ENCODE measurements around the gene SRC. TPM values are rescaled to one million over a fixed set of nuclear protein-coding genes. Genes with fewer than 3 reads are reported as not detected.

SRC gene
- total RNA-seq, 2 experiments from 2014 or later = 5.3 to 6.1 TPM

DNA sequence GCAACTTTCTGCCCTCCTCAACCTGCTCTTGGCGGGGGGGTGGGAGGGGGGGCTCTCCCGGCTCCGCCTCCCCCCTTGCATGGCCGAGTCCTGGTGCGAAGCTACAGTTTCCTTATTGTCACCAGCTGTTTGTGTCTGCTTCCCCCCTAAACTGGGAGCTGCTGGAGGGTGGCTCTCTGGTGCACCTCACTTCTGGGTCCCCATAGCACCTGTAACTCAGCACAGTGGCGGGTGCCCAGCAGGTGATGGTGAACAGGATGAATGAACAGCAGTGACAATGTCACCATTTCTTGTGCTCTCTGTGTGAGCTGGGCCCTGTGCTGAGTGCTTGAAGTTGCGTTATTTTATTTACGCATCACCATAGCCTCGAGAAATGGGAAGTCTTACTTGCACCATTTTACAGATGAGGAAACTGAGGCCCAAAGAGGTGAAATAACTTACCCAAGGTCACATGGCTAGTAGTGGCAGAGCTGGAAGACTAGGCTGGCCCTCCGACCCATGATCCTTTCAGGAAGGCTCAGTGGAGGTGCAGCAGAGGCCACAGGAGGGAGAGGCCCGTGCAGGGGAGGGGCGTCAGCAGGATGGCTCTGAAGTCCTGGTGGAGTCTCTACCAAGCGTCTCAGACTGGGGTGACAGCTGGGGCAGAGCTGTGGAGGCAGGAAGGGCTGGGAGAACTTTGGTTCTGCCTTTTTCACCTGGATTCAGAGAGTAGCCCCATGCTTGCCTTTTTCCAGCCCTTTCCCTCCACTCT is 41.8 kb downstream of the SRC start:
- H3K4me3 Mint-ChIP-seq = no peak overlapping the region
- H3K4me1 Mint-ChIP-seq (ENCODE audit: low read depth) = peaks cover 7% of the 10 kb centered on the region
- no peak for DNase-seq
- H3K36me3 Mint-ChIP-seq = no peaks in the 10 kb centered on the region
- H3K27me3 Mint-ChIP-seq = peaks cover 1% of the 10 kb centered on the region
- intact Hi-C loops (cut with micrococcal nuclease) = loop anchor here (10.0 kb wide), 1 partner anchor 193 kb away; no protein-coding TSS in a partner anchor
- CTCF ChIA-PET = no interaction called here
- POLR2A ChIA-PET = no interaction called here
- H3K27ac Mint-ChIP-seq = no peak overlapping the region
- no peaks in the 10 kb centered on the region for H3K9me3 Mint-ChIP-seq

GRCh38 chr20:37388831-37389230 is 42.9 kb downstream of the SRC start:
- Mint-ChIP-seq H3K9me3 (no peaks in the 10 kb centered on the region), H3K27ac (no peak overlapping the region), H3K27me3 (no peaks in the 10 kb centered on the region), H3K36me3 (no peaks in the 10 kb centered on the region), H3K4me1 (ENCODE audit: low read depth) (peaks cover 5% of the 10 kb centered on the region), H3K4me3 (no peak overlapping the region)
- intact Hi-C loops (cut with micrococcal nuclease) = loop anchor here (10.0 kb wide), 1 partner anchor 194 kb away; no protein-coding TSS in a partner anchor
- CTCF ChIA-PET = interaction anchor here (1.5 kb wide), 1 partner anchor 146 kb away, joined by 4 read pairs; no protein-coding TSS in a partner anchor
- DNase-seq = peak; percentile 2
- POLR2A ChIA-PET = no interaction called here

GRCh38 chr20:37389241-37389747 is 43.4 kb downstream of the SRC start:
- Mint-ChIP-seq H3K9me3 (no peaks in the 10 kb centered on the region), H3K4me3 (no peak overlapping the region), H3K27me3 (no peaks in the 10 kb centered on the region), H3K27ac (no peak overlapping the region), H3K36me3 (no peaks in the 10 kb centered on the region), H3K4me1 (ENCODE audit: low read depth) (peaks cover 5% of the 10 kb centered on the region)
- DNase-seq = no peak
- POLR2A ChIA-PET = no interaction called here
- CTCF ChIA-PET = interaction anchor here (1.5 kb wide), 1 partner anchor 145 kb away, joined by 4 read pairs; no protein-coding TSS in a partner anchor
- intact Hi-C loops (cut with micrococcal nuclease) = loop anchor here (10.0 kb wide), 1 partner anchor 194 kb away; no protein-coding TSS in a partner anchor

DNA sequence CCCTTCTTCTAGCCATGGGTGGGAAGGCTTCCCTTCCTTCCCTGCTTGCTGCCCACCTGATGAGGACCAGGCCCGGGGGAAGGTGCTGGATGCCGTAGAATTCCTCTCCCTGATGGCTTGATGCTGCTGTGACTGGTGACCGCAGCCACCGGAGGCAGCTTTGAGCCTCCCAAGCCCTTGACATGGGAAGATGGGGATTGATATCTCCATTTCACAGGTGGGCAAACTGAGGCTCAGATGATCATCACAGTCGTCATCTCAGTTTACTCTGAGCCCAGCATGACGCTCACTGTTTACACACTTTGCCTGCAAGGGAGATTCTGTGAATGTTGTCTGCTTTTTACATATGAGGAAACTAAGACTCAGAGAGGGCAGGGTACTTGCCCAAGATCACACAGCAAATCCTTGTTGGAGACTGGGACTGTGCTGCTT is 43.9 kb downstream of the SRC start:
- Mint-ChIP-seq H3K4me3 (no peak overlapping the region), H3K9me3 (no peaks in the 10 kb centered on the region), H3K27me3 (no peaks in the 10 kb centered on the region), H3K27ac (no peak overlapping the region), H3K4me1 (ENCODE audit: low read depth) (peaks cover 3% of the 10 kb centered on the region), H3K36me3 (no peaks in the 10 kb centered on the region)
- intact Hi-C loops (cut with micrococcal nuclease) = loop anchor here (5.0 to 10.0 kb wide), 2 partner anchors 137 to 195 kb away; partner anchors contain the start of gene BLCAP
- ChIA-PET POLR2A (no interaction called here), CTCF (interaction anchor here (1.5 kb wide), 1 partner anchor 145 kb away, joined by 4 read pairs; no protein-coding TSS in a partner anchor)
- DNase-seq = no peak

DNA sequence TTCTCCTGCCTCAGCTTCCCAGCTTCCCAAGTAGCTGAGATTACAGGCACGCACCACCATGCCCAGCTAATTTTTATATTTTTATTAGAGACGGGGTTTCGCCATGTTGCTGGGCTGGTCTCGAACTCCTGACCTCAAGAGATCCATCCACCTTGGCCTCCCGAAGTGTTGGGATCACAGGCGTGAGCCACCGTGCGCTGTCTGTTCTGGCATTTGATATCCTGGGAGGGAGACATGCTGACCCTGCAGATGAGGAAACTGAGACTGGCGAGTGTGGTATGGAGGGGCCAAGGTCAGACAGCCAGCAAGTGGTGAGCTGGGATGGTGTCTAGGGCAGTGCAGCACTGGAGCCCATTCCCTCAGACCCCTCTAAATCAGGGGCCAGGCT is 44.6 kb downstream of the SRC start:
- intact Hi-C loops (cut with micrococcal nuclease) = loop anchor here (5.0 kb wide), 1 partner anchor 137 kb away; the partner anchor contains the start of gene BLCAP
- no peaks in the 10 kb centered on the region for H3K36me3 Mint-ChIP-seq
- no peak for DNase-seq
- no peak overlapping the region for H3K4me3 Mint-ChIP-seq
- H3K27ac Mint-ChIP-seq = no peak overlapping the region
- ChIA-PET POLR2A (no interaction called here), CTCF (no interaction called here)
- no peaks in the 10 kb centered on the region for H3K27me3 Mint-ChIP-seq
- no peaks in the 10 kb centered on the region for H3K9me3 Mint-ChIP-seq
- H3K4me1 Mint-ChIP-seq (ENCODE audit: low read depth) = no peaks in the 10 kb centered on the region

DNA sequence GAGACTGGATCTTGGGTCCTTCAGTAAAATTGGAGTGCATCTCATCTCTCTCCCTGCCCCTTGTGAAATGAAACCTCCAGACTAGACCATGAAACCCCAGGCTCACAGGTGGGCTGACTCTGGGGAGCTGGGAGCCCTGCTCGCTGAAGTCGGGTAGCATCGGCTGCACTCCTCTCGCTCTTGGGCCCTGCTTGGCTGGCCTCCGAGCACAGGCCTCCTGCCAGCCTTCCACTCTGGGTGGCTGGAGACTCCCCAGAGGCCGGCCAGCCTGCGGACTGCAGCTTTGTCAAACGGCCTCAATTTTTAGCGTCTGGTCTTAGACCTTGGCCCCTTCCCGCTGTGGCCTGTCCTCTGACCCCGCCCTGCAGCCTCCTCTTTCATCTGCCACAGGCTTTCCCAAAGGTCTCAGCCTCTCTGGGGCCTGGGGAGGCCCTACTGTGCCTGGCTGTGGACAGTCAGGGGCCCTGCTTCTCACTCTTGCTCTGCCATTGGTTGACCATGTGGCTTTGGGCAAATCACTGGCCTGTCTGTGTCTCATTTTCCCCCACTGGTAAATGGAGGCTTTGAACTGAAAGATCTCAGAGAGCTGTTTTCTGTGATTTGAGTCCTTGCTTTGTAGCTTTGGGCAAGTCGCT is 45.1 kb downstream of the SRC start:
- H3K27ac Mint-ChIP-seq = no peak overlapping the region
- no peaks in the 10 kb centered on the region for H3K4me1 Mint-ChIP-seq (ENCODE audit: low read depth)
- intact Hi-C loops (cut with micrococcal nuclease) = loop anchor here (5.0 kb wide), 1 partner anchor 136 kb away; the partner anchor contains the start of gene BLCAP
- H3K36me3 Mint-ChIP-seq = no peaks in the 10 kb centered on the region
- H3K9me3 Mint-ChIP-seq = no peaks in the 10 kb centered on the region
- CTCF ChIA-PET = interaction anchor here (2.0 kb wide), 1 partner anchor 121 kb away, joined by 6 read pairs; no protein-coding TSS in a partner anchor
- no peak for DNase-seq
- H3K27me3 Mint-ChIP-seq = no peaks in the 10 kb centered on the region
- POLR2A ChIA-PET = no interaction called here
- no peak overlapping the region for H3K4me3 Mint-ChIP-seq

DNA sequence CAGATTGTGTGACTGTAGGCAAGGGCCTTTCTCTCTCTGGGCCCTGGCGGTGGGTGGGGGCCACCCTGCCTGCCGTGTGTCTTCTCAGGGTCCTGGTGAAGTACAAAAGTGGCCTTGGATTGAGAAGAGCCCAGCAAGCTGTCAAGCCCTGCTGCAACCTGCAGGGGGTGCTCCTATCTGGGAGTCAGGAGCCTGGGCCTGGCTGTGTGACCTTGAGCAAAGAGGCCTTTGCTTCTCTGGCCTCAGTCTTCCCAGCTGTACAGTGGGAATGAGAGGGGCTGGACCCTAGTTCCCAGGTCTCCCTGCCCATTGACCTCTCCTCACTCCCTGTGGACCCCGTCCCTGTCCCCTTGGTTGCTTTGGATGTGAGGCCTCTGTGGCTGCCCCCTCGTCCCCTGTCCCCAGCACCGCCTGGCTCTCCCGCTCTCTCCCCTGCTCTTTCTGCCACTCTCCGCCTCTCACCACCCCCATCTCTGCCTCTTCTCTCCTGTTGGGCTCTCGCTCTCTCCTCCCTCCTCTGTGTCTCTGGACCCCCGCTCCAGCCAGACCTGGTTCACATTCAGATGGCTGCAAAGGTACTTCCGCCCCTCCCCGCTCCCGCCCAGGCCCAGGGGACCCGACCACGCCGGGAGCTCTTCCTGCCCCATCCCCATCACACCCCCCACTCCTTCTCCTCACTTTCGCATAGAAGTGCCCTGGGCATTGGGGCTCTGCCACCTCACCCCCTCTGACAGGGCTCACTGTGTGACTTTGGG is 46.7 kb downstream of the SRC start:
- no peaks in the 10 kb centered on the region for H3K36me3 Mint-ChIP-seq
- intact Hi-C loops (cut with micrococcal nuclease) = loop anchor here (5.0 kb wide), 1 partner anchor 135 kb away; the partner anchor contains the start of gene BLCAP

GRCh38 chr20:37393196-37393862 is 47.4 kb downstream of the SRC start:
- H3K27me3 Mint-ChIP-seq = no peaks in the 10 kb centered on the region
- H3K9me3 Mint-ChIP-seq = no peaks in the 10 kb centered on the region
- ChIA-PET CTCF (interaction anchor here (0.6 to 1.1 kb wide), 2 partner anchors 7 to 122 kb away, joined by 3 to 5 read pairs; no protein-coding TSS in a partner anchor), POLR2A (no interaction called here)
- no peaks in the 10 kb centered on the region for H3K4me1 Mint-ChIP-seq (ENCODE audit: low read depth)
- no peaks in the 10 kb centered on the region for H3K36me3 Mint-ChIP-seq
- H3K4me3 Mint-ChIP-seq = no peak overlapping the region
- intact Hi-C loops (cut with micrococcal nuclease) = loop anchor here (5.0 kb wide), 1 partner anchor 134 kb away; the partner anchor contains the start of gene BLCAP
- no peak for DNase-seq
- H3K27ac Mint-ChIP-seq = no peak overlapping the region

More for the DNA sequence above, 46.7 kb downstream of the SRC start:
- CTCF ChIA-PET = interaction anchor here (0.6 to 2.0 kb wide), 3 partner anchors 8 to 123 kb away, joined by 3 to 6 read pairs (median 5); no protein-coding TSS in a partner anchor
- POLR2A ChIA-PET = no interaction called here
- DNase-seq = peak; percentile 43
- H3K9me3 Mint-ChIP-seq = no peaks in the 10 kb centered on the region
- H3K4me3 Mint-ChIP-seq = no peak overlapping the region
- no peaks in the 10 kb centered on the region for H3K27me3 Mint-ChIP-seq
- no peaks in the 10 kb centered on the region for H3K4me1 Mint-ChIP-seq (ENCODE audit: low read depth)
- H3K27ac Mint-ChIP-seq = no peak overlapping the region

DNA sequence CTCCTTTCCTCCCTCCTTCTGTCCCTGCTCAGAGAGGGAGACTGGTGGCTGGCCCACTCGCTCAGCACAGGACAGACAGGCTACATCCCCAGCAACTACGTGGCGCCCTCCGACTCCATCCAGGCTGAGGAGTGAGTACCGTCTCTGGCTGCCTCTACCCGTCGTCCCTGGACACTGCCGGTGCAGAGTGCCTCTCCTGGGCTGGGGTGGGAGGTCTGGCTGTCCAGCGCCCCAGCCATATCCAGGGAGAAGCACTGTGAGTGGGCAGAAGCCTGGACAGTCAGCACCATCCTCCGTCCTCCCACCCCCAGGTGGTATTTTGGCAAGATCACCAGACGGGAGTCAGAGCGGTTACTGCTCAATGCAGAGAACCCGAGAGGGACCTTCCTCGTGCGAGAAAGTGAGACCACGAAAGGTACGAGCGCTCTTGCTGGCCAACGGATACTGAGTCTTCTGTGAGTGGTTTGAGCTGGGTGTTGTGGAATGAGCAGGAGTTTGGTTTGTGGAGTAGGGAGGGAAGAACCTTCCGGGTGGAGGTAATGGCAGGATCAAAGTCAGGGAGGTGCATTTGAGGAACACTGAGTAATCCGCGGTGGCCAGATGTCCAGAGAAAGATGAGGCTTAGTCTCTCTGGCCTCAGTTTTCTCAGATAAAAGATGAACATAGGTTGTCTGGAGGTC is 48.1 kb downstream of the SRC start:
- Mint-ChIP-seq H3K36me3 (no peaks in the 10 kb centered on the region), H3K9me3 (no peaks in the 10 kb centered on the region), H3K4me1 (ENCODE audit: low read depth) (no peaks in the 10 kb centered on the region), H3K27me3 (no peaks in the 10 kb centered on the region), H3K4me3 (no peak overlapping the region), H3K27ac (no peak overlapping the region)
- DNase-seq = no peak
- CTCF ChIA-PET = interaction anchor here (1.1 kb wide), 1 partner anchor 123 kb away, joined by 5 read pairs; no protein-coding TSS in a partner anchor
- POLR2A ChIA-PET = no interaction called here
- intact Hi-C loops (cut with micrococcal nuclease) = loop anchor here (5.0 kb wide), 1 partner anchor 133 kb away; the partner anchor contains the start of gene BLCAP

GRCh38 chr20:37394543-37395409 is 48.8 kb downstream of the SRC start:
- Mint-ChIP-seq H3K4me3 (no peak overlapping the region), H3K36me3 (no peaks in the 10 kb centered on the region), H3K9me3 (no peaks in the 10 kb centered on the region), H3K4me1 (ENCODE audit: low read depth) (no peaks in the 10 kb centered on the region), H3K27me3 (no peaks in the 10 kb centered on the region), H3K27ac (no peak overlapping the region)
- ChIA-PET POLR2A (no interaction called here), CTCF (no interaction called here)
- no peak for DNase-seq
- intact Hi-C loops (cut with micrococcal nuclease) = loop anchor here (5.0 kb wide), 1 partner anchor 133 kb away; the partner anchor contains the start of gene BLCAP

Data from activated CD4-positive, alpha-beta memory T cell treated with anti-CD3 and anti-CD28 coated beads for 36 hours (primary cell).